PFSK-1 (cell line): ENCODE results near the gene COX6A2.

Experiments
- FOXP2 ChIP-seq: optimal IDR thresholded peaks from 2 replicates; pipeline ENCODE3; 2011; ENCODE audit warnings: borderline replicate concordance, control low read depth, inconsistent platforms; ENCODE audit not compliant: insufficient read depth; ENCODE audit errors: extremely low read length, extremely low read depth
- POLR2AphosphoS5 ChIP-seq: IDR thresholded peaks from 2 replicates; pipeline ENCODE4 v1.6.1; 2012; ENCODE audit warnings: low read depth, mild to moderate bottlenecking, control low read depth, low read length, moderate library complexity
- REST ChIP-seq, 2 experiments: IDR thresholded peaks; 2 replicates each; pipeline versions ENCODE4 v1.6.1 to v1.8.0; 2011 to 2012; ENCODE audit warnings: low read depth in 2 of 2, low read length in 2 of 2, control low read depth in 1 of 2, inconsistent platforms in 1 of 2, mild to moderate bottlenecking in 1 of 2, moderate library complexity in 1 of 2; ENCODE audit not compliant: insufficient read depth in 1 of 2
- SIN3A ChIP-seq: IDR thresholded peaks from 2 replicates; pipeline ENCODE4 v1.6.1; 2012; ENCODE audit warnings: mild to moderate bottlenecking, low read length, moderate library complexity, borderline replicate concordance; ENCODE audit not compliant: insufficient read depth
- TAF1 ChIP-seq: IDR thresholded peaks from 2 replicates; pipeline ENCODE4 v1.6.1; 2012; ENCODE audit warnings: low read length, control low read depth, borderline replicate concordance; ENCODE audit not compliant: insufficient read depth

Gene COX6A2

GRCh38 chr16:31474773-31475738, 46.9 kb upstream of the COX6A2 start:
- TF ChIP-seq POLR2AphosphoS5 = no peak
- TF ChIP-seq REST (IDR thresholded peaks at IDR 0.05; ENCODE audit: insufficient read depth in 1 of 2, low read depth in 2 of 2, low read length in 2 of 2) = no peak
- TF ChIP-seq TAF1 = no peak
- TF ChIP-seq FOXP2 = no peak
- no peak for TF ChIP-seq SIN3A

- TF ChIP-seq TAF1 (no peak), SIN3A (no peak), POLR2AphosphoS5 (no peak), FOXP2 (no peak), REST (IDR thresholded peaks at IDR 0.05; ENCODE audit: insufficient read depth in 1 of 2, low read depth in 2 of 2, low read length in 2 of 2) (no peak)
Observed at GRCh38 chr16:31474173-31474714, 46.1 kb upstream of the COX6A2 start.

GRCh38 chr16:31473264-31473984, 45.3 kb upstream of the COX6A2 start:
- TF ChIP-seq FOXP2 = no peak
- no peak for TF ChIP-seq POLR2AphosphoS5
- TF ChIP-seq SIN3A = no peak
- no peak for TF ChIP-seq TAF1

- TF ChIP-seq POLR2AphosphoS5 (no peak), TAF1 (peak; percentile 35; the same call in 1 of the 2 replicates), FOXP2 (peak; percentile 48), SIN3A (no peak), REST (IDR thresholded peaks at IDR 0.05; ENCODE audit: insufficient read depth in 1 of 2, low read depth in 2 of 2, low read length in 2 of 2) (no peak)
Observed at GRCh38 chr16:31472709-31473203, 44.6 kb upstream of the COX6A2 start.

GRCh38 chr16:31471875-31472708, 43.9 kb upstream of the COX6A2 start, which contains the start of gene TGFB1I1:
TGFB1I1 (plus strand) TSS chr16:31472152; CDS start chr16:31472189, 37 bp downstream.
- TF ChIP-seq TAF1 = no peak
- 0 out of 2 replicates have a peak, but pooled peaks have one; percentile 32 for TF ChIP-seq POLR2AphosphoS5
- no peak for TF ChIP-seq SIN3A
